SK-N-SH (cell line): ENCODE results near the gene CHCHD2. TPM values are rescaled to one million over a fixed set of nuclear protein-coding genes. Genes with fewer than 3 reads are reported as not detected.
"Not testable (repeated sequence)": the region's sequence is repeated elsewhere in the genome, so short reads cannot be mapped to it uniquely, and the experiment has no call there.

Source experiments
- CTCF ChIA-PET: fragments of 300-600, 350-600 bp; formaldehyde crosslinking; extraction: SDS; loops from one replicate; lab custom pipeline; 2021; lab: Yijun Ruan, JAX
- POLR2A ChIA-PET: fragments of 350-600 bp; sonication (Branson Sonifier 250); formaldehyde crosslinking; extraction: SDS; loops from one replicate; lab custom pipeline; 2020; ENCODE audit warnings: antibody characterized with exemption, inconsistent platforms; lab: Yijun Ruan, JAX
- DNase-seq: peaks from one replicate; pipeline ENCODE4 v3.0.0; 2012
- H2AFZ ChIP-seq: fragments of 200-600 bp; sonication (generic); 2 replicates; pipeline ENCODE4 v1.8.1; 2016; ENCODE audit warnings: antibody characterized with exemption, mild to moderate bottlenecking, low read depth
- H3F3A ChIP-seq: fragments of 200-600 bp; sonication (generic); replicated peaks from 2 replicates; pipeline ENCODE3; 2016; ENCODE audit warnings: antibody characterized with exemption, mild to moderate bottlenecking; ENCODE audit not compliant: insufficient read depth
- H3K27ac ChIP-seq, 2 experiments: fragments of 200-500 bp in 1 of 2; fragments of 200-600 bp in 1 of 2; sonication (Bioruptor generic) in 1 of 2; sonication (generic), shearing (Covaris generic) in 1 of 2; 2 replicates each; pipeline versions ENCODE4 v1.5.1 to v1.6.1; 2014 to 2016; ENCODE audit warnings: low read depth in 2 of 2, inconsistent platforms in 1 of 2, low read length in 1 of 2, mild to moderate bottlenecking in 1 of 2, mixed read lengths in 1 of 2
- H3K27me3 ChIP-seq: fragments of 200-600 bp; sonication (generic), shearing (Covaris generic); 2 replicates; pipeline ENCODE4 v1.6.1; 2016; ENCODE audit warnings: mixed run types; ENCODE audit not compliant: insufficient read depth
- H3K36me3 ChIP-seq, 2 experiments: fragments of 200-500 bp in 1 of 2; fragments of 200-600 bp in 1 of 2; sonication (Bioruptor generic) in 1 of 2; sonication (generic) in 1 of 2; replicated peaks in 1 of 2; 2 replicates each; pipeline versions ENCODE3 to v1.5.1; 2014 to 2016; ENCODE audit warnings: low read length in 1 of 2, mild to moderate bottlenecking in 1 of 2; ENCODE audit not compliant: insufficient read depth in 2 of 2, control insufficient read depth in 1 of 2
- H3K4me1 ChIP-seq, 2 experiments: fragments of 200-500 bp in 1 of 2; fragments of 200-600 bp in 1 of 2; sonication (Bioruptor generic) in 1 of 2; sonication (generic), shearing (Covaris generic) in 1 of 2; 2 replicates each; pipeline versions ENCODE4 v1.5.1 to v1.6.1; 2014 to 2016; ENCODE audit warnings: low read depth in 1 of 2, low read length in 1 of 2, mixed run types in 1 of 2; ENCODE audit not compliant: insufficient read depth in 2 of 2, control insufficient read depth in 1 of 2
- H3K4me2 ChIP-seq: fragments of 200-600 bp; sonication (generic), shearing (Covaris generic); 2 replicates; pipeline ENCODE4 v1.6.1; 2017; ENCODE audit warnings: mixed run types
- H3K4me3 ChIP-seq, 2 experiments: fragments of 200-500 bp in 1 of 2; fragments of 200-600 bp in 1 of 2; sonication (Bioruptor generic) in 1 of 2; sonication (generic), shearing (Covaris generic) in 1 of 2; 2 replicates each; pipeline versions ENCODE4 v1.5.1 to v1.8.1; 2014 to 2016; ENCODE audit warnings: low read depth in 2 of 2, inconsistent platforms in 1 of 2, low read length in 1 of 2, mild to moderate bottlenecking in 1 of 2, mixed read lengths in 1 of 2, moderate library complexity in 1 of 2
- H3K79me2 ChIP-seq: fragments of 200-600 bp; sonication (generic); 2 replicates; pipeline ENCODE4 v1.8.1; 2017; ENCODE audit warnings: mild to moderate bottlenecking; ENCODE audit not compliant: insufficient read depth
- H3K9ac ChIP-seq: fragments of 200-600 bp; sonication (generic); 2 replicates; pipeline ENCODE4 v1.6.1; 2017; ENCODE audit warnings: mixed run types
- H3K9me2 ChIP-seq: fragments of 200-600 bp; sonication (generic); 2 replicates; pipeline ENCODE4 v1.6.1; 2017; ENCODE audit warnings: mixed run types
- H3K9me3 ChIP-seq: fragments of 200-600 bp; sonication (generic); 2 replicates; pipeline ENCODE4 v1.6.1; 2017; ENCODE audit warnings: mixed run types, mild to moderate bottlenecking, moderate library complexity
- H4K20me1 ChIP-seq: fragments of 200-600 bp; sonication (generic); 2 replicates; pipeline ENCODE4 v1.6.1; 2017; ENCODE audit warnings: mild to moderate bottlenecking, mixed run types; ENCODE audit not compliant: insufficient read depth
- ELF1 ChIP-seq: IDR thresholded peaks from 2 replicates; pipeline ENCODE4 v1.4.0; 2012
- EP300 ChIP-seq, 2 experiments: IDR thresholded peaks; 2 replicates each; pipeline versions ENCODE4 v1.4.0 to v1.6.1; 2012; ENCODE audit warnings: borderline replicate concordance in 1 of 2, low read depth in 1 of 2, low read length in 1 of 2
- FOXJ3 ChIP-seq: sonication (generic); formaldehyde crosslinking; IDR thresholded peaks from 2 replicates; pipeline ENCODE4 v1.5.1; 2020; ENCODE audit warnings: mild to moderate bottlenecking, missing genetic modification reagents
- FOXM1 ChIP-seq: IDR thresholded peaks from 2 replicates; pipeline ENCODE4 v1.4.0; 2012; ENCODE audit warnings: low read depth, mild to moderate bottlenecking
- JUND ChIP-seq: IDR thresholded peaks from 2 replicates; pipeline ENCODE4 v1.4.0; 2012
- POLR2AphosphoS5 ChIP-seq: IDR thresholded peaks from 2 replicates; pipeline ENCODE4 v1.6.1; 2012; ENCODE audit warnings: low read depth, low read length
- RCOR1 ChIP-seq: fragments of 150-350 bp; IDR thresholded peaks from 2 replicates; pipeline ENCODE4 v1.6.1; 2017; ENCODE audit warnings: antibody characterized with exemption, low read length
- TCF12 ChIP-seq: IDR thresholded peaks from 2 replicates; pipeline ENCODE4 v1.4.0; 2012
- WGBS: methylation state at CpG from one replicate; pipeline ENCODE4 v1.1.6; 2017; ENCODE audit warnings: low lambda C conversion rate; 5-methylcytosine and 5-hydroxymethylcytosine counted together
- polyA plus RNA-seq, 3 experiments: library from polyadenylated mRNA; depleted of rRNA; stranded (reverse); fragments of >200 nt; gene quantifications; 2 replicates each; pipeline ENCODE4 v1.2.3, GENCODE V29; 2012
- TF ChIP-seq, protein P1 (sequence below): IDR thresholded peaks from 2 replicates; pipeline ENCODE4 v1.6.1; 2012; ENCODE audit warnings: mild to moderate bottlenecking, low read depth, low read length, moderate library complexity
- TF ChIP-seq, protein P2 (sequence below): fragments of 200-600 bp; sonication (generic); IDR thresholded peaks from 2 replicates; pipeline ENCODE4 v1.6.1; 2017; ENCODE audit warnings: antibody characterized with exemption, mild to moderate bottlenecking, moderate library complexity
- TF ChIP-seq, protein P3 (sequence below): IDR thresholded peaks from 2 replicates; pipeline ENCODE4 v1.4.0; 2012; ENCODE audit warnings: low read depth, borderline replicate concordance
- TF ChIP-seq, protein P4 (sequence below): IDR thresholded peaks from 2 replicates; pipeline ENCODE4 v1.4.0; 2012; ENCODE audit warnings: low read depth, borderline replicate concordance

The CHCHD2 gene
- polyA plus RNA-seq, 1 of the 3 experiments (the other 2 are of a cell fraction): 500 TPM

DNA sequence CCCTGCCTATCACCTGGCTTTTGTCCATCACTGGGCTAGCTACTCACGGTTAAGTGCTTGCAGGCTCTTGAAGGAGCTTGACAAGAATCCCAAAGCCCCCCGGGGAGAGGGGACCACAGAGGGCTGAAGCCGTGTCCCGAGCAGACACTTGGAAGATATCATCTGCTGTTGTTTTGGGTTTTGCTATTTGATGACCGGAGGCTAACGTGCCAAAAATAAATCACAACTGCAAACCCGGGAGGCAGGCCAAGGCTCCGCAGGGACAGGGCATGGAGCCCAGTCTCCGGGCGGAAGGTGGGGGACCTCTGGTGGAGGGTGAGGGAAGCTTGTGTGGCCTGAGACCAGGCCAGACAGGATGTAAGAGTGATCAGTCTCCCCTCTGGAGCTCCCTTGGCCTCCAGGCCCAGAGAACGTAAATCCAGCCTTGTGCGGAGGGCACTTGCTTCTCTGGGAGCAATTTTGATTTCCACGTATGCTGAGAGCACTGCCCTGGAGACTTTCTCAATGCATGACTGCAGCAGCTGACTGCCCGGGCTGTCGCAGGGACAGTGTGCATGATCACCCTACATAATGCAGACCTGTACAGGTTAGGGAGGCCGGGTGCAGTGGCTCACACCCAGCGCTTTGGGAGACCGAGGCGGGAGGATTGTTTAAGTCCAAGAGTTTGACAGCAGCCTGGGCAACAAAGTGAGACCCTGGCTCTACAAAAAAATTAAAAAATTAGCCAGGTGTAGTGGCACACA is 13.3 kb downstream of the CHCHD2 start, which contains the start of gene PHKG1 (continued):
- TF ChIP-seq, protein P1, sequence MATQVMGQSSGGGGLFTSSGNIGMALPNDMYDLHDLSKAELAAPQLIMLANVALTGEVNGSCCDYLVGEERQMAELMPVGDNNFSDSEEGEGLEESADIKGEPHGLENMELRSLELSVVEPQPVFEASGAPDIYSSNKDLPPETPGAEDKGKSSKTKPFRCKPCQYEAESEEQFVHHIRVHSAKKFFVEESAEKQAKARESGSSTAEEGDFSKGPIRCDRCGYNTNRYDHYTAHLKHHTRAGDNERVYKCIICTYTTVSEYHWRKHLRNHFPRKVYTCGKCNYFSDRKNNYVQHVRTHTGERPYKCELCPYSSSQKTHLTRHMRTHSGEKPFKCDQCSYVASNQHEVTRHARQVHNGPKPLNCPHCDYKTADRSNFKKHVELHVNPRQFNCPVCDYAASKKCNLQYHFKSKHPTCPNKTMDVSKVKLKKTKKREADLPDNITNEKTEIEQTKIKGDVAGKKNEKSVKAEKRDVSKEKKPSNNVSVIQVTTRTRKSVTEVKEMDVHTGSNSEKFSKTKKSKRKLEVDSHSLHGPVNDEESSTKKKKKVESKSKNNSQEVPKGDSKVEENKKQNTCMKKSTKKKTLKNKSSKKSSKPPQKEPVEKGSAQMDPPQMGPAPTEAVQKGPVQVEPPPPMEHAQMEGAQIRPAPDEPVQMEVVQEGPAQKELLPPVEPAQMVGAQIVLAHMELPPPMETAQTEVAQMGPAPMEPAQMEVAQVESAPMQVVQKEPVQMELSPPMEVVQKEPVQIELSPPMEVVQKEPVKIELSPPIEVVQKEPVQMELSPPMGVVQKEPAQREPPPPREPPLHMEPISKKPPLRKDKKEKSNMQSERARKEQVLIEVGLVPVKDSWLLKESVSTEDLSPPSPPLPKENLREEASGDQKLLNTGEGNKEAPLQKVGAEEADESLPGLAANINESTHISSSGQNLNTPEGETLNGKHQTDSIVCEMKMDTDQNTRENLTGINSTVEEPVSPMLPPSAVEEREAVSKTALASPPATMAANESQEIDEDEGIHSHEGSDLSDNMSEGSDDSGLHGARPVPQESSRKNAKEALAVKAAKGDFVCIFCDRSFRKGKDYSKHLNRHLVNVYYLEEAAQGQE: no peak
- TF ChIP-seq, protein P2, sequence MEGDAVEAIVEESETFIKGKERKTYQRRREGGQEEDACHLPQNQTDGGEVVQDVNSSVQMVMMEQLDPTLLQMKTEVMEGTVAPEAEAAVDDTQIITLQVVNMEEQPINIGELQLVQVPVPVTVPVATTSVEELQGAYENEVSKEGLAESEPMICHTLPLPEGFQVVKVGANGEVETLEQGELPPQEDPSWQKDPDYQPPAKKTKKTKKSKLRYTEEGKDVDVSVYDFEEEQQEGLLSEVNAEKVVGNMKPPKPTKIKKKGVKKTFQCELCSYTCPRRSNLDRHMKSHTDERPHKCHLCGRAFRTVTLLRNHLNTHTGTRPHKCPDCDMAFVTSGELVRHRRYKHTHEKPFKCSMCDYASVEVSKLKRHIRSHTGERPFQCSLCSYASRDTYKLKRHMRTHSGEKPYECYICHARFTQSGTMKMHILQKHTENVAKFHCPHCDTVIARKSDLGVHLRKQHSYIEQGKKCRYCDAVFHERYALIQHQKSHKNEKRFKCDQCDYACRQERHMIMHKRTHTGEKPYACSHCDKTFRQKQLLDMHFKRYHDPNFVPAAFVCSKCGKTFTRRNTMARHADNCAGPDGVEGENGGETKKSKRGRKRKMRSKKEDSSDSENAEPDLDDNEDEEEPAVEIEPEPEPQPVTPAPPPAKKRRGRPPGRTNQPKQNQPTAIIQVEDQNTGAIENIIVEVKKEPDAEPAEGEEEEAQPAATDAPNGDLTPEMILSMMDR: peak; percentile 51
- peak in 1 of 2 experiments; percentile 13; a peak in 1 of 4 replicates for TF ChIP-seq EP300 (IDR thresholded peaks at IDR 0.05; ENCODE audit: borderline replicate concordance in 1 of 2, low read depth in 1 of 2, low read length in 1 of 2)
- 0 out of 2 replicates have a peak, but pooled peaks have one; percentile 12 for TF ChIP-seq JUND
- TF ChIP-seq, protein P3, sequence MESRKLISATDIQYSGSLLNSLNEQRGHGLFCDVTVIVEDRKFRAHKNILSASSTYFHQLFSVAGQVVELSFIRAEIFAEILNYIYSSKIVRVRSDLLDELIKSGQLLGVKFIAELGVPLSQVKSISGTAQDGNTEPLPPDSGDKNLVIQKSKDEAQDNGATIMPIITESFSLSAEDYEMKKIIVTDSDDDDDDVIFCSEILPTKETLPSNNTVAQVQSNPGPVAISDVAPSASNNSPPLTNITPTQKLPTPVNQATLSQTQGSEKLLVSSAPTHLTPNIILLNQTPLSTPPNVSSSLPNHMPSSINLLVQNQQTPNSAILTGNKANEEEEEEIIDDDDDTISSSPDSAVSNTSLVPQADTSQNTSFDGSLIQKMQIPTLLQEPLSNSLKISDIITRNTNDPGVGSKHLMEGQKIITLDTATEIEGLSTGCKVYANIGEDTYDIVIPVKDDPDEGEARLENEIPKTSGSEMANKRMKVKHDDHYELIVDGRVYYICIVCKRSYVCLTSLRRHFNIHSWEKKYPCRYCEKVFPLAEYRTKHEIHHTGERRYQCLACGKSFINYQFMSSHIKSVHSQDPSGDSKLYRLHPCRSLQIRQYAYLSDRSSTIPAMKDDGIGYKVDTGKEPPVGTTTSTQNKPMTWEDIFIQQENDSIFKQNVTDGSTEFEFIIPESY: no peak
- TF ChIP-seq FOXJ3: no peak
- peak; percentile 67 for TF ChIP-seq TCF12
- TF ChIP-seq POLR2AphosphoS5: peak; percentile 47; the same call in 1 of the 2 replicates
- TF ChIP-seq, protein P4, sequence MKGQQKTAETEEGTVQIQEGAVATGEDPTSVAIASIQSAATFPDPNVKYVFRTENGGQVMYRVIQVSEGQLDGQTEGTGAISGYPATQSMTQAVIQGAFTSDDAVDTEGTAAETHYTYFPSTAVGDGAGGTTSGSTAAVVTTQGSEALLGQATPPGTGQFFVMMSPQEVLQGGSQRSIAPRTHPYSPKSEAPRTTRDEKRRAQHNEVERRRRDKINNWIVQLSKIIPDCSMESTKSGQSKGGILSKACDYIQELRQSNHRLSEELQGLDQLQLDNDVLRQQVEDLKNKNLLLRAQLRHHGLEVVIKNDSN: no peak
- TF ChIP-seq FOXM1: no peak
- TF ChIP-seq RCOR1: no peak
- TF ChIP-seq ELF1: no peak

DNA sequence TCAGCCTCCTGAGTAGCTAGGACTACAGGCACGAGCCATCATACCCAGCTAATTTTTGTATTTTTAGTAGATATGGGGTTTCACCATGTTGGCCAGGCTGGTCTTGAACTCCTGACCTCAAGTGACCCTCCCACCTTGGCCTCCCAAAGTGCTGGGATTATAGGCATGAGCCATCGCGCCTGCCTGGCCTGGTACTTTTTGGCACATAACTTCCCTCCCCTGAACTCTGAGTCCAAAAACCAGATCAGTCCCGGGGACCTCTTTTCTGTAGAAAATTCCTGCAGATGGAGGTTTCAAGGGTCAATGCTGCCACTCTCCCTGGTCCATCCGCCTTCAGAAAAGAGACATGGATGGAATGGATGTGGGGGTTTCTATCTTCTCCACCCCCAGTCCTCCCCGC is 13.9 kb downstream of the CHCHD2 start:
- not testable (repeated sequence) for H3K9me3 ChIP-seq, H4K20me1 ChIP-seq, H2AFZ ChIP-seq, H3K9me2 ChIP-seq, H3K4me3 ChIP-seq, H3K79me2 ChIP-seq, H3K27me3 ChIP-seq, DNase-seq, H3K9ac ChIP-seq
- Histone ChIP-seq H3K36me3 (peaks cover 2 to 18% of the 10 kb centered on the region in 2 experiments), H3K4me2 (peak overlapping the region; percentile 42; the same call in 1 of the 2 replicates), H3K27ac (peak overlapping the region; percentile 37 to 58; a peak in 3 of 4 replicates), H3K4me1 (peaks cover 3 to 13% of the 10 kb centered on the region in 2 experiments; a peak in 2 of 4 replicates), H3F3A (peaks cover 16% of the 10 kb centered on the region)
- whole genome bisulfite sequencing: 90% methylated on average over 6 of the region's 6 CpGs
- ChIA-PET POLR2A (interaction anchor here (0.9 to 1.4 kb wide), 3 partner anchors 9 to 41 kb away, joined by 3 to 6 read pairs (median 4); partner anchors contain the start of genes CCT6A and PSPH), CTCF (interaction anchor here (0.7 to 4.7 kb wide), 7 partner anchors 8 to 451 kb away, joined by 3 to 30 read pairs (median 3); no protein-coding TSS in a partner anchor)
